T-helper 2 cell (primary cell): Measurements from ENCODE around the gene RPS4Y1.
"Not testable (repeated sequence)": the region's sequence is repeated elsewhere in the genome, so short reads cannot be mapped to it uniquely, and the experiment has no call there.

Source experiments
- DNase-seq, 5 experiments: peaks; one replicate each; pipeline versions ENCODE4 v3.0.0 to v3.0.0-alpha.2; 2012 to 2022
- total RNA-seq, 2 donors: gene quantifications; one replicate each; lab custom pipeline; 2026; lab: John Stamatoyannopoulos, UW

The RPS4Y1 gene
- total RNA-seq = 4.4 to 133 reads per million in 2 donors

- DNase-seq = peak in 4 of 5 experiments; percentile 8 to 92 (median 21)
Observed at GRCh38 chrY:2841471-2841893, at the start of gene RPS4Y1. TSS of gene RPS4Y1 (plus strand) at chrY:2841602. CDS start at chrY:2841625, 23 bp downstream.

- no peak for DNase-seq
Observed at GRCh38 chrY:2796977-2797523, 44.4 kb upstream of the RPS4Y1 start.

- DNase-seq = no peak
Observed at GRCh38 chrY:2797991-2798390, 43.4 kb upstream of the RPS4Y1 start.

GRCh38 chrY:2800246-2800645 lies 41.2 kb upstream of the RPS4Y1 start:
- DNase-seq = peak in 1 of 5 experiments; percentile 43

- peak in 1 of 5 experiments; percentile 90 for DNase-seq
Observed at GRCh38 chrY:2817146-2817896, 24.1 kb upstream of the RPS4Y1 start.

- no peak for DNase-seq
Observed at GRCh38 chrY:2824471-2824870, 16.9 kb upstream of the RPS4Y1 start.

- no peak for DNase-seq
Observed at GRCh38 chrY:2828497-2828896, 12.9 kb upstream of the RPS4Y1 start.

GRCh38 chrY:2835230-2835629 lies 6.2 kb upstream of the RPS4Y1 start:
- no peak for DNase-seq

- no peak for DNase-seq
Observed at GRCh38 chrY:2837078-2837477, 4.3 kb upstream of the RPS4Y1 start.

- DNase-seq = peak in 1 of 5 experiments; percentile 41
Observed at GRCh38 chrY:2837932-2838331, 3.5 kb upstream of the RPS4Y1 start.

- DNase-seq = no peak
Observed at GRCh38 chrY:2846791-2847190, 5.4 kb downstream of the RPS4Y1 start.

- no peak for DNase-seq
Observed at GRCh38 chrY:2848384-2848783, 7.0 kb downstream of the RPS4Y1 start.

- DNase-seq = no peak
Observed at GRCh38 chrY:2849368-2849767, 8.0 kb downstream of the RPS4Y1 start.

GRCh38 chrY:2854145-2854774 lies 12.9 kb downstream of the RPS4Y1 start:
- DNase-seq = no peak

GRCh38 chrY:2857068-2857467 lies 15.7 kb downstream of the RPS4Y1 start:
- DNase-seq = peak in 1 of 5 experiments; percentile 93

- no peak for DNase-seq
Observed at GRCh38 chrY:2857686-2858085, 16.3 kb downstream of the RPS4Y1 start.

- peak in 1 of 5 experiments; percentile 70 for DNase-seq
Observed at GRCh38 chrY:2859782-2860181, 18.4 kb downstream of the RPS4Y1 start.

- no peak for DNase-seq
Observed at GRCh38 chrY:2860511-2860910, 19.1 kb downstream of the RPS4Y1 start.

GRCh38 chrY:2866581-2866980 lies 25.2 kb downstream of the RPS4Y1 start:
- DNase-seq = no peak

- DNase-seq = no peak
Observed at GRCh38 chrY:2867469-2867868, 26.1 kb downstream of the RPS4Y1 start.

GRCh38 chrY:2868035-2868607 lies 26.7 kb downstream of the RPS4Y1 start:
- no peak for DNase-seq

GRCh38 chrY:2872234-2872633 lies 30.8 kb downstream of the RPS4Y1 start:
- not testable (repeated sequence) for DNase-seq

GRCh38 chrY:2874211-2874610 lies 32.8 kb downstream of the RPS4Y1 start:
- DNase-seq = no peak
